ENCODE measurements around the gene CHN1. TPM values are rescaled to one million over a fixed set of nuclear protein-coding genes. Genes with fewer than 3 reads are reported as not detected.

CHN1 gene
- total and polyA plus RNA-seq, 12 donors, result 6.1 to 26.5 (median 15.7) TPM

DNA sequence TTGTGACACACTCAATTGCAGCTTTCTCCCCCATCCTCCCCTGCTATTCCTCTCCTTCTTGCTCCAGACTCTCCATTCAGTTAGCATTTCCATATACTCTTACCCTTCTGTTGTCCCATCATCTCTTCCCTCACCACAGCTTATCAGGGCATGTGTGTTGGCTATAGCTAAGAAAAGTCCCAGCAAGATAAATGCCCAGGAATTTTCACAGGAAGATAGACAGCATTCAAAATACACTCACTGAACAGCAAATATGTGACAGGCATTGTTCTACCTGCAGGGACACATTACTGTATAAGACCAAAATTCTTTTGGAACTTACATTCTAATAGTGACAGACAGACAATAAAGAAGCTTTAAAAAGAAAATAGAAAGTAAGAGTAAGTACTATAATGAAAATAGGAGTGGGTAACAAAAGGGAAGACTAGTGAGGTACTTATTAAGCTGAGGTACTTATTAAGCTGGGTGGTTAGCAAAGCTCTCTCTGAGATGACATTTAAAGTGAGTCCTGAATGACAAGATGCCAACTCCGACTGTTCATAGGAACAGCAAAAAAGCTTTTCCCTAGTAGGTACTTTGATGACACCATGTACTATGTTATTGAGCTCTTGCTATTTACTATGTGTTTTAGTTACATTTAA is 86.2 kb downstream of the CHN1 start:
- Histone ChIP-seq H3K27me3 (no peaks in the 10 kb centered on the region), H3K4me3 (no peak overlapping the region), H3K36me3 (peaks cover 0 to 11% (median 0%) of the 10 kb centered on the region in 9 donors), H3K27ac (no peak overlapping the region), H3K9me3 (peaks cover 0 to 7% (median 0%) of the 10 kb centered on the region in 11 donors), H3K4me1 (peaks cover 0 to 18% (median 4%) of the 10 kb centered on the region in 9 donors)
- 59 to 72% methylated on average over 1 of the region's 1 CpG for WGBS, 2 donors
- ATAC-seq (peak in 1 of 8 donors; percentile 26), DNase-seq (no peak)
- intact Hi-C loops (cut with DNase I), result no loop called here
- TF ChIP-seq, protein P1, sequence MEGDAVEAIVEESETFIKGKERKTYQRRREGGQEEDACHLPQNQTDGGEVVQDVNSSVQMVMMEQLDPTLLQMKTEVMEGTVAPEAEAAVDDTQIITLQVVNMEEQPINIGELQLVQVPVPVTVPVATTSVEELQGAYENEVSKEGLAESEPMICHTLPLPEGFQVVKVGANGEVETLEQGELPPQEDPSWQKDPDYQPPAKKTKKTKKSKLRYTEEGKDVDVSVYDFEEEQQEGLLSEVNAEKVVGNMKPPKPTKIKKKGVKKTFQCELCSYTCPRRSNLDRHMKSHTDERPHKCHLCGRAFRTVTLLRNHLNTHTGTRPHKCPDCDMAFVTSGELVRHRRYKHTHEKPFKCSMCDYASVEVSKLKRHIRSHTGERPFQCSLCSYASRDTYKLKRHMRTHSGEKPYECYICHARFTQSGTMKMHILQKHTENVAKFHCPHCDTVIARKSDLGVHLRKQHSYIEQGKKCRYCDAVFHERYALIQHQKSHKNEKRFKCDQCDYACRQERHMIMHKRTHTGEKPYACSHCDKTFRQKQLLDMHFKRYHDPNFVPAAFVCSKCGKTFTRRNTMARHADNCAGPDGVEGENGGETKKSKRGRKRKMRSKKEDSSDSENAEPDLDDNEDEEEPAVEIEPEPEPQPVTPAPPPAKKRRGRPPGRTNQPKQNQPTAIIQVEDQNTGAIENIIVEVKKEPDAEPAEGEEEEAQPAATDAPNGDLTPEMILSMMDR (IDR thresholded peaks at IDR 0.05), result no peak

DNA sequence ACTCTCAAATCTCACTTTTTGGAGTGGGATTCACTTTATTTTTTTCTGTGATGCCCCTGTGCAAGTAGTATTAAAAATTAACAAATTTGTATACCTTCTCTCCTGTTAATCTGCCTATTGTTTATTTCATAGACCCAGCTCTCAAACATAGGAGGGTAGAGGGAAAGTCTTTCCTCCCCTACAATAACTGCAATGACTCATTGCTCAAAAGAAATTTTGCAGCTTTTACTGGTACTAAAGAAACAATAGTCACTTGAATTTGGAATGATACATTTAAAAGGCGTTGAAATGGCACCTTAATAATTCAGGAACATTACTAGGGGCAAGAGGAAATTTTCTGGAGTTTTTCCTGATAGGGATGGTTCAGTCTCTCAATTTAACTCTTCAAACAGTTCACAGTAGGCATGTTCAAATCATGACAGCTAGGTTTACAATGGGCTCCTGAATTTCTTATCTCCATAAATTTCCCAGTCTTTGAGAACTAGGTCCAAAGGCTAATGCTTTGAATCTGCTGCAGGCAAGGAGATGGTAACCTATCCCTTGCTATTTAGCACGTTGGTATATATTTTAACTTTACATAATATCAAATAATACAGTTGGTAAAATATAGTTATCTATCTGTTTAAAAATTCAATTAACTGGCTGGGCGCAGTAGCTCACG is 88.8 kb downstream of the CHN1 start:
- no peak for ATAC-seq
- 95 to 97% methylated on average over 4 of the region's 4 CpGs for WGBS, 2 donors
- intact Hi-C loops (cut with DNase I), result no loop called here

DNA sequence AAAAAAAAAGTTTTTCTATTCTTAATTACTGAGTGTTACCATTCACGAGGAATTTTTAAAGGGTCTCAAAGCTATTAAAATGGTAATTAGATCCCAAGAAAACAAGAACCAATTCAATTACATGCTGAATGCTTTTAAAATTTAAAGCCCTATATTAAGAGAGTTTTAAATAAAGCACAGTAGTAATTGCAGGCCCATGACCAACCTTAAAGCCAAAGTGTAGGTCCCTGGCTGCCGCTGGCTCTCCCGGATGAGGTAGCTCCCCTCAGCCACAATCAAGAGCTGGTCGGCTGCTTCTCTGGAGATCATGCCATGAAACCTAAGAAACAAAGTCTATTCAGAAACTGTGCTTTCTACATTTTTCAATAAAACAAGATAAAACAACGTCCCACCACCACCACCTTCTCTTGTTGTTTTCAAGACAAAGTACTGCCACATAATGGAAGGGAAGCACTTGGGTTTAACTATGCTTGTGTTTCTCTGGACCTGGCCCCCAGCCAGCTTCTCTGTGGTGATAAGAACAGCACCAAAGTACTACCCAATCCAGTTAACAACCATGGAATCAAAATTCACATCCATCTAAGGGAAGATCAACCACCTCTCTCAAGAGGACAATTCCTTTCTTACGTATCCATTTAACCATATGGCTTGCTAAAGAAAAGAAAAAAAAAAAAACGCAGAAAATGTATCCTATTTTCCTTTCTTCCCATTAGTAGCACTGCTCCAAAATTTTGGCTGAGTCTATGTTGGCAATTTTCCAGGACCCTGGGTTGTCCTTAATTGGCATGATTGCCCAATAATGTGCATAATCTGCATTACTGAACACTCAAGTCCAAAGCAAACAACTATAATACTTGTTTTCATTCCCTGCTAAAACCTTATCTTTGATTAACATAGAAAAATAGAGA is 90.1 kb downstream of the CHN1 start:
- DNase-seq (peak in 1 of 2 donors; percentile 48), ATAC-seq (peak in 1 of 8 donors; percentile 21)
- WGBS, 2 donors, result 87% methylated on average over 7 of the region's 7 CpGs
- intact Hi-C loops (cut with DNase I), result no loop called here
- Histone ChIP-seq H3K36me3 (peaks cover 0 to 37% (median 5%) of the 10 kb centered on the region in 9 donors), H3K27ac (no peak overlapping the region), H3K27me3 (no peaks in the 10 kb centered on the region), H3K9me3 (no peaks in the 10 kb centered on the region), H3K4me3 (no peak overlapping the region), H3K4me1 (peaks cover 0 to 18% (median 4%) of the 10 kb centered on the region in 9 donors)
- TF ChIP-seq, protein P1 (IDR thresholded peaks at IDR 0.05), result no peak

More for the DNA sequence above, 88.8 kb downstream of the CHN1 start:
- DNase-seq, result no peak
- Histone ChIP-seq H3K9me3 (peaks cover 0 to 2% (median 0%) of the 10 kb centered on the region in 11 donors), H3K4me1 (peaks cover 0 to 18% (median 4%) of the 10 kb centered on the region in 9 donors), H3K27me3 (no peaks in the 10 kb centered on the region), H3K36me3 (peaks cover 0 to 35% (median 5%) of the 10 kb centered on the region in 9 donors), H3K4me3 (no peak overlapping the region), H3K27ac (no peak overlapping the region)
- TF ChIP-seq, protein P1 (IDR thresholded peaks at IDR 0.05), result no peak

DNA sequence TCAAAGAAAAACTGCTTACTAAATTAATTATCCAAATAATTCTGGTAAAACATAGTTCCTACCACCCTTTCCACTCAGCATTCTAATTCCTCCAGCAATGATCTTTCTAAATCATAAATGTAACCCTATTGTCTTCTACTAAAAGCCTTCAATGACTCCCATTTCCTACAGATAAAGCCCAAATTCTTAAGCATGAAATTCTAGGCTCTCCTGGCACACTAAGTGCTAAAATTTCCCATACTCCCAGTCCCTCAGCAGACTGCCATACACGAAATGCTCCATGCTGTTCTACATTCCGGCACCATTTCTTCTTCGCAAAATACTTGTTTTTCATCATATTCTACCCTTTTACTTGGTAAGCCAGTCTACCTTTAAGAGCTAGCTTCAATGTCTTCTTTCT is 96.9 kb downstream of the CHN1 start:
- no peak for ATAC-seq

More for the DNA sequence above, 96.9 kb downstream of the CHN1 start:
- no peak overlapping the region for H3K27ac ChIP-seq
- H3K36me3 ChIP-seq, result peaks cover 0 to 20% (median 0%) of the 10 kb centered on the region in 9 donors
- H3K4me1 ChIP-seq, result peaks cover 0 to 18% (median 4%) of the 10 kb centered on the region in 9 donors
- no peak overlapping the region for H3K4me3 ChIP-seq
- no peaks in the 10 kb centered on the region for H3K9me3 ChIP-seq
- intact Hi-C loops (cut with DNase I), result no loop called here
- WGBS, 2 donors, result 91 to 98% methylated on average over 3 of the region's 3 CpGs
- H3K27me3 ChIP-seq, result no peaks in the 10 kb centered on the region
- TF ChIP-seq, protein P1 (IDR thresholded peaks at IDR 0.05), result no peak
- no peak for DNase-seq
